ENCODE measurements around the gene LRP2BP. TPM values are rescaled to one million over a fixed set of nuclear protein-coding genes. Genes with fewer than 3 reads are reported as not detected.

LRP2BP gene
- total RNA-seq, 1 experiment from 2014 or later = 0.33 TPM

GRCh38 chr4:185425647-185426352 is 30.1 kb upstream of the LRP2BP start, which contains the start of gene UFSP2 (continued):
- TF ChIP-seq MYBL2 (CRISPR knock-in tag; IDR thresholded peaks at IDR 0.05) (0 out of 2 replicates have a peak, but pooled peaks have one; percentile 52), ZNF317 (CRISPR knock-in tag; IDR thresholded peaks at IDR 0.05; ENCODE audit: borderline replicate concordance, low read depth) (no peak), ELF4 (CRISPR knock-in tag; IDR thresholded peaks at IDR 0.05; ENCODE audit: low read depth) (no peak), RELA (CRISPR knock-in tag; IDR thresholded peaks at IDR 0.05; ENCODE audit: borderline replicate concordance) (no peak), ATF2 (CRISPR knock-in tag; IDR thresholded peaks at IDR 0.05; ENCODE audit: borderline replicate concordance, low read depth) (no peak), CTCF (IDR thresholded peaks at IDR 0.05) (no peak), TEAD4 (CRISPR knock-in tag; IDR thresholded peaks at IDR 0.05) (no peak), ZNF425 (CRISPR knock-in tag; conservative IDR thresholded peaks at IDR 0.05) (no peak), NR3C1 (CRISPR knock-in tag; conservative IDR thresholded peaks at IDR 0.05; ENCODE audit: low read depth) (no peak), FOXP1 (CRISPR knock-in tag; IDR thresholded peaks at IDR 0.05; ENCODE audit: borderline replicate concordance) (peak; percentile 61; the same call in 1 of the 2 replicates), IRF2 (CRISPR knock-in tag; IDR thresholded peaks at IDR 0.05; ENCODE audit: borderline replicate concordance, low read depth) (no peak), ZBTB21 (CRISPR knock-in tag; IDR thresholded peaks at IDR 0.05; ENCODE audit: borderline replicate concordance) (no peak), IRF1 (CRISPR knock-in tag; IDR thresholded peaks at IDR 0.05) (0 out of 2 replicates have a peak, but pooled peaks have one; percentile 20), ZNF138 (CRISPR knock-in tag; conservative IDR thresholded peaks at IDR 0.05) (no peak), NFATC4 (CRISPR knock-in tag; IDR thresholded peaks at IDR 0.05) (no peak), ATF3 (CRISPR knock-in tag; conservative IDR thresholded peaks at IDR 0.05) (no peak), PRDM15 (CRISPR knock-in tag; IDR thresholded peaks at IDR 0.05) (no peak), EMX1 (CRISPR knock-in tag; IDR thresholded peaks at IDR 0.05) (no peak), ETV6 (CRISPR knock-in tag; IDR thresholded peaks at IDR 0.05) (no peak), USF2 (CRISPR knock-in tag; IDR thresholded peaks at IDR 0.05) (no peak), NFE2L1 (CRISPR knock-in tag; IDR thresholded peaks at IDR 0.05) (no peak), SOX15 (CRISPR knock-in tag; IDR thresholded peaks at IDR 0.05) (no peak), NR2C2 (CRISPR knock-in tag; IDR thresholded peaks at IDR 0.05) (no peak), ZNF219 (CRISPR knock-in tag; IDR thresholded peaks at IDR 0.05; ENCODE audit: borderline replicate concordance) (no peak), GRHL2 (CRISPR knock-in tag; IDR thresholded peaks at IDR 0.05; ENCODE audit: insufficient replicate concordance, severe bottlenecking) (no peak), ERG (CRISPR knock-in tag; IDR thresholded peaks at IDR 0.05) (no peak)

Measured in WTC11 (cell line).